Measurements from ENCODE around the gene KRTAP2-1.
"Not testable (repeated sequence)": the region's sequence is repeated elsewhere in the genome, so short reads cannot be mapped to it uniquely, and the experiment has no call there.

KRTAP2-1 gene, protein sequence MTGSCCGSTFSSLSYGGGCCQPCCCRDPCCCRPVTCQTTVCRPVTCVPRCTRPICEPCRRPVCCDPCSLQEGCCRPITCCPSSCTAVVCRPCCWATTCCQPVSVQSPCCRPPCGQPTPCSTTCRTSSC

DNA sequence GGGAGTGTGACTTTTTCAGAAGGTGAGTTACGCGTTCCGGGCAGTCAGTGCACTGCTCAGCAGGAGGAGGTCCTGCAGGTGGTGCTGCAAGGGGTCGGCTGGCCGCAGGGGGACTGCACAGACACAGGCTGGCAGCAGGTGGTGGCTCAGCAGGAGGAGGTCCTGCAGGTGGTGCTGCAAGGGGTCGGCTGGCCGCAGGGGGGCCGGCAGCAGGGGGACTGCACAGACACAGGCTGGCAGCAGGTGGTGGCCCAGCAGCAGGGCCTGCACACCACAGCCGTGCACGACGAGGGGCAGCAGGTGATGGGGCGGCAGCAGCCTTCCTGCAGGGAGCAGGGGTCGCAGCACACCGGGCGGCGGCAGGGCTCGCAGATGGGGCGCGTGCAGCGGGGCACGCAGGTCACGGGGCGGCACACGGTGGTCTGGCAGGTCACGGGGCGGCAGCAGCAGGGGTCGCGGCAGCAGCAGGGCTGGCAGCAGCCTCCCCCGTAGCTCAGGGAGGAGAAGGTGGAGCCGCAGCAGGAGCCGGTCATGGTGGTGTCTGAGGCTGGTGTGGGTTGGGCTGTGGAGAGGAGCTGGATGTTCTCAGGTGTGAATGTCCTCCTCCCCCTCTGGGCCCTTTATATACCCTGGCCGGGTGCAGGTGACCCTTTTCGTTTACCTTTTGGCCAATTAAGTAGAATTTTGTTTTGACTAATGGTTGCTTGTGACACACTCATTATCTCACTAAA lies at the start of gene KRTAP2-1:
Gene KRTAP2-1 (minus strand): TSS at position 582 of the 731 bp plus-strand sequence. CDS start 49 bp downstream, at position 533.
- not testable (repeated sequence) for DNase-seq (ENCODE audit: low read depth)

DNA sequence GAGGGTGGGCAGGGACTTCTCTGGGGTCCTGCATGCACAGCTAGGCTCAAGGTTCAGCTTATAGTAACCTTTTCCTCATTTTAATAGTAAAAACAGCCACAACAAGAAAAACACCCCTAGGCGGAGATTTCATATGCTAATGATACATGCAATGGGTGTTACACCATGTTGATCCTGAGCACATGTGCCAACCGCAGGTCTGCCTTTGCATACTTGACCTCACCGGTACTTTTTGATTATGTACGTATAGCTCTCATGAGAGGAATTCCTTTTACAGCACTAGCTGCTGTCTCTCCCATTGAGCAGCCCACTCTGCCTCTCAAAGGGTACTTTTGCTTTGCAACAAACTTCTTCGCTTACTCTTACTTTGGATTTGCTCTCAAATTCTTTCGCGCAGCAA lies 48.9 kb upstream of the KRTAP2-1 start:
- DNase-seq (ENCODE audit: low read depth): no peak

DNA sequence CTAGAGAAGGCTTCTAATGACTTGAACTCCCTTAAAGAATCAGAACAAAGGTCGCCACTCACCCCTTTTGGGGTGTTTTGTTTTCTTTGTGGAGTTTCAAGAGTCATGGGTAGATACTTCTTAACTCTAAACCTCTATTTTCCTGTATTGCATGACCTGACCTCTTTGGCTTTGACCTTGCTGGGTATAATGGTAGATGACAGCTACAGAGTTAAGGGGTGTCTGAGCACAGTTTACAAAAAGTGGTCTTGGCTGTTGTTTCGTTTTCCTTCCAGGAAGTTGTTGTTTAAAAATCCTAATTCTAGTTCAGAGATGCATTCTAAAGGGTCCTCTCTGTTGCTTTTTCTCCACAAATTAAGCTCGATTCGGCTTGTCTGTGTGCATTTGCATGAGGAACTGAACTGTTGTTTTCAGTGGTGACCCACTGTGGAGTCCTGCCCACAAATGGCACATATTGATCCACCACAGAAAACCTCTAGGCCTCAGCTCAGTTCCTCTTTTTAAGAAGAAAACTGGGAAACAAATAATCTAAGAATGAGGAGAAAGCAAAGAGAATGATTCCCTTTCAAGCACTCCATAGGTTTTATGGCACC lies 41.7 kb upstream of the KRTAP2-1 start:
- DNase-seq (ENCODE audit: low read depth): not testable (repeated sequence)

DNA sequence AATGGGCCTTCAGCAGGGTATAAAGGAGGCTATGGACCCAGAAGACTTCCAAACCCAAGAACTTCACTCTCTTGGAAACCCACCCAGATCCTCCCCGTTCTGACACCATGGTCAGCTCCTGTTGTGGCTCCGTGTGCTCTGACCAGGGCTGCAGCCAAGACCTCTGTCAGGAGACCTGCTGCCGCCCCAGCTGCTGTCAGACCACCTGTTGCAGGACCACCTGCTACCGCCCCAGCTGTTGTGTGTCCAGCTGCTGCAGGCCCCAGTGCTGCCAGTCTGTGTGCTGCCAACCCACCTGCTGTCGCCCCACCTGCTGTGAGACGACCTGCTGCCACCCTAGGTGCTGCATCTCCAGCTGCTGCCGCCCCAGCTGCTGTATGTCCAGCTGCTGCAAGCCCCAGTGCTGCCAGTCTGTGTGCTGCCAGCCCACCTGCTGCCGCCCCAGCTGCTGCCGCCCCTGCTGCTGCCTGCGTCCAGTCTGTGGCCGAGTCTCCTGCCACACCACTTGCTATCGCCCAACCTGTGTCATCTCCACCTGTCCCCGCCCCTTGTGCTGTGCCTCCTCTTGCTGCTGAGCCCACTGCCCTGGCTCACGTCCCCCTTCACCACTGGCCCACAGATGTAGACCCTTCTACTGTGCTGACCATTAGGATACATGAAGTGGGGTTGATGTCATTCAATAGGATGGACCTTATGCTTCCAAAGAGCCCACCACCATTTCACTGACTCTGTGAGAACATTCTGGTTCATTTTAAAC lies 37.2 kb upstream of the KRTAP2-1 start, which contains the start of gene KRTAP4-7:
Gene KRTAP4-7 (plus strand): TSS at position 51 of the 757 bp plus-strand sequence. CDS start 57 bp downstream, at position 108.
- DNase-seq (ENCODE audit: low read depth): not testable (repeated sequence)

DNA sequence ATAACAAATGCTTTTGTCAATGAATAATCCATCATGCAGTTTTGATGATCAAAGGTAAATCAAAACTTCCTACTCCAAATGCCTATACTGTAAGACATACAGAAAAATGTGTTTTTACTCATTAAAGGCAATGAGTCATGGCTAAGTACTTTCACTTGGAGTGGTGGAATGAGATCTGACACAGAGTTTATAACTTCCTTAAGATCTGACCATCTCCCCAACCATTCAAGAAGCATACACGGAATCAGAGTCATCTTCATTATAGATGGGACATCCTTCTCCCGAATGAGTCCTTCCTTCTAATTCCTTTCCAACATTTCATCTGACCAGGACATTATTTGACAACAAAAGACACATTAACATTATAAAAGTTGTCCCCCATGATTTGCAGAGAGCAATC lies 36.3 kb upstream of the KRTAP2-1 start:
- DNase-seq (ENCODE audit: low read depth): not testable (repeated sequence)

DNA sequence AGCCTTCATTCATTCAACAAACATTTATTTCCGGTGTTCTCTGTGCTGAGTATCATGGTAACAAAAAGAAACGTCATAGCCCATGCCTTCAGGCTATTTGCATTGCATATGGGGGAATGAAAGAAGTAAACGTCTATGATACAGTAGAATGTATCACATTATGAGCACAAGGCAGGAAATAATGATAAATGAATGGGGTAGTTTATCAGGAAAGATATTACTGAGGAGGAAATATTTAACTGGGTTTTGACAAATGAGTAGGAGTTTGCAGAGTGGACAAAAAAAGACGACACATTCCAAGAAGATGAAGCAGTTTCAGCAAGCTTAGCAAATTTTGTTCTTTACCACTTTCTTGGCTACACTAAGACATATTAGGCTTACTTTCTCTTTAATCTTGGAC lies 35.5 kb upstream of the KRTAP2-1 start:
- no peak for DNase-seq (ENCODE audit: low read depth)

DNA sequence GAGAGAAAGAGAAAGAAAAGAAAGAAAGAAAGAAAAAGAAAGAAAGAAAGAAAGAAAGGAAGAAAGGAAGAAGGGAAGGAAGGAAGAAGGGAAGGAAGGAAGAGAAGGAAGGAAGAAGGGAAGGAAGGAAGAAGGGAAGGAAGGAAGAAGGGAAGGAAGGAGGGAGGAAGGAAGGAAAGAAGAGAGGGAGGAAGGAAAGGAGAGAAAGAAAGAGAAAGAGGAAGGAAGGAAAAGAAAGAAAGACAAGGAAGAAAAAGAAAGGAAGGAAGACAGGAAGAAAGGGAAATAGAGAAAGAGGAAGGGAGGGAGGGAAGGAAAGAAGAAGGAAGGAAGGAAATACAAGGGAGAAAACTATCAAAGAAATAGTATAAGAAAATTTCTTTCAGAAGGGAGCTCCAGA lies 29.7 kb upstream of the KRTAP2-1 start:
- no peak for DNase-seq (ENCODE audit: low read depth)

DNA sequence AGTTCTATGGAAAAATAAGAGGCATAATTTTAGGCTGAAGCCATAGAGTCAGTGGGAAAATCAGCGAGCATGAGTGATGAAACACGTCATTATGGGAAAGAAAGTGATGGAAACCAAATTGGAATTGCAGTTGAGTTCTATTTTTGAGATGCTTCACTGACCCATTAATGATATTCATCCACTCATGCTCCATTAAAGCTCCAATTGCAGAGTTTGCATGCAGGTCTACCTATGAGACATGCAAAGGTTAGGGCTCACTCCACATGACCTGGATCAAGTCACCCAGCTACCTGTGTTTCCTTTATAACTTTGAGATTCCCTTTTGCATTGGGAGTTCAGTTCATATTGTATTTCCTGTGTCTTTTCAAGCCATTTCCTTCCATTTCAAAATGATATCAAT lies 26.6 kb upstream of the KRTAP2-1 start:
- DNase-seq (ENCODE audit: low read depth): no peak

DNA sequence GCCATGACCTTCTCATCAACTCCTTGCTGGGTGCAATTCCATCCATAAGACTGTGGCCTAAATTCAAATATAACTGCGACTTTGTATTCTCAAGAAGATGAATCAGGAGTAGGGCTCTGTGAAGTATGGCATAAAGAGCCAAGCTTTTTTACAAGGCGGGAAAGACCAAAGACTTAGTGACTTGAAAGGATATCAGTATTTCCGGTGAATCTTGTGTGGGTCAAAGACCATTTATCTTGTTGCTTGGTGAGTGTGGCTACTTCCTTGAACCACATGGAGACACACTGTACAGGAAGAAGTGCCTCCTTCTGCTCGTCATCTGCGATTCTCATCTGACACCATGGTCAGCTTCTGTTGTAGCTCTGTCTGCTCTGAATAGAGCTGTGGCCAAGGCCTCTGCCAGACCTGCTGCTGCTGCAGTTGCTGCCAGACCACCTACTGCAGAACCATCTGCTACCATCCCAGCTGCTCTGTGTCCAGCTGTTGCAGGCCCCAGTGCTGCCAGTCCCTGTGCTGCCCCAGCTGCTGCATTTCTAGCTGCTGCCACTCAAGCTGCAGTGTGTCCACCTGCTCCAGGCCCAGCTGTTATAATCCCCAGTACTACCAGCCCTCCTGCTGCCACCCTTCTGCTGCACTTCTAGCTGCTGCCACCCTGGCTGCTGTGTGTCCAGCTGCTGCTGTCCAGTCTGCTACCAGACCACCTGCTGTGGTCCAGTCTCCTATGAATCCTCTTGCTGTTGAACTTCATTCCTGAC lies 24.7 kb upstream of the KRTAP2-1 start:
- DNase-seq (ENCODE audit: low read depth): no peak

DNA sequence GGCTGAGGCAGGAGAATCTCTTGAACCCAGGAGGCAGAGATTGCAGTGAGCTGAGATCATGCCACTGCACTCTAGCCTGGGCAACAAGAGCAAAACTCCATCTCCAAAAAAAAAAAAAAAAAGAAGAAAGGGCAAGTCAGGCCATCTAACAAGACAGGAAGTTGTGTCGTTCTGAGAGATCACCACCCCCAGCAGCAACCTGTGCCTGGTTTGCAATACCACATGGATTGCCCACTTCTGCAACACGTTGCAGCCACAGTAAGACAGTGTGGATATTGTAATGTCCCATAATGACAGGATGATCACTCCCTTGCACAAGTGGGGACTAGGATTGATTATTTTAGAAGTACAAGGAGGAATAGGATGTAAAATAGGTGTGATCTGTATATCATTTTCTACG lies 21.9 kb upstream of the KRTAP2-1 start:
- DNase-seq (ENCODE audit: low read depth): no peak

DNA sequence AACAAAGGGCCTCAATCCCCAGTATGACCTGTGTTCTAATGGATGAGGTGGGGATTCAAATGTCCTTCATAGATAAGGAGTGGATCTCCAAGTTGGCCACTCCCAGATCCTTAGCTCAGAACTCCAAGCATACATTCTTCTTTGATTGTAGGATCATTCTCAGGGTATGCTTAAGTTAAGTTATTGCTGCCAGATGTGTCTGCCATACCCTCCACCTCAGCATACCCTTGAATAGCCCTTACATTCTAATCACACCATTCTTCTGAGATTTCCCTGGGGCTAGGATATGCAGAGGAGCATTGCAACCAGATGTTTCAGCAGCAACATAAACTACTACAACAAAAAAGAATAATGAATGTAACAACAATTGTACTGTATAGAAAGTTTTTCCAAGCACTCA lies 20.2 kb upstream of the KRTAP2-1 start:
- no peak for DNase-seq (ENCODE audit: low read depth)

DNA sequence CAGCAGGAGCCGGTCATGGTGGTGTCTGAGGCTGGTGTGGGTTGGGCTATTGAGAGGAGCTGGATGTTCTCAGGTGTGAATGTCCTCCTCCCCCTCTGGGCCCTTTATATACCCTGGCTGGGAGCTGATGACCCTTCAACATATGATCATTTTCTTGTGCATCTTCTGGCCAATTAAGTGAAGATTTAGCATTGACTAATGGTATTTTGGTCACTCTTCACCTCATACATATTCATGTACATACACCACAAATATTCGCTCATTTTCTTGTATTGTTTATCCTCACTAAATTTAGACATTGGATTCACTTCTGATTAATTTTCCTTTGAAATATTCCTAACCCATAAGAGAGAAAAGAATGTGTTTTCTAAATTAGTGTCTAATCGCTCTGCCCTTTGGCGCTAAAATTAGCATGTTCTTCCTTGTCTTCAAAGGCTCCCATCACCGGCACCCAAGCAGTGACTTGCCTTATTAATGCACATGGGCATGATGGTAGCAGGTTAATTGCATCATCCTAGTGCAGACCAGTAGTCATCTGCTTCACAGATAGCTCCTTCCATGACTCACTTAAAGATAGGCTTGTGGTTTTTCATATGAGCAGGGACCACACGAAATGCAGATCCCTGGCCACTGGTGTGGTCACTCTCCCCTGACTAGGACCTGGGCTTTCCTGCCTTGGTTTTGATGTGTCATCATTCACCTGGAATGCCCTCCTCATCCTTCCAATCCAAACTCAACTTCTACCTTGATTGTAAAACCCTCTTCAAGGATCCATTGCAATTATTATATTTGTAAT lies 18.9 kb upstream of the KRTAP2-1 start, which contains the start of gene KRTAP2-4:
Gene KRTAP2-4 (minus strand): TSS at position 51 of the 796 bp plus-strand sequence. CDS start 34 bp downstream, at position 17.
- DNase-seq (ENCODE audit: low read depth): no peak

DNA sequence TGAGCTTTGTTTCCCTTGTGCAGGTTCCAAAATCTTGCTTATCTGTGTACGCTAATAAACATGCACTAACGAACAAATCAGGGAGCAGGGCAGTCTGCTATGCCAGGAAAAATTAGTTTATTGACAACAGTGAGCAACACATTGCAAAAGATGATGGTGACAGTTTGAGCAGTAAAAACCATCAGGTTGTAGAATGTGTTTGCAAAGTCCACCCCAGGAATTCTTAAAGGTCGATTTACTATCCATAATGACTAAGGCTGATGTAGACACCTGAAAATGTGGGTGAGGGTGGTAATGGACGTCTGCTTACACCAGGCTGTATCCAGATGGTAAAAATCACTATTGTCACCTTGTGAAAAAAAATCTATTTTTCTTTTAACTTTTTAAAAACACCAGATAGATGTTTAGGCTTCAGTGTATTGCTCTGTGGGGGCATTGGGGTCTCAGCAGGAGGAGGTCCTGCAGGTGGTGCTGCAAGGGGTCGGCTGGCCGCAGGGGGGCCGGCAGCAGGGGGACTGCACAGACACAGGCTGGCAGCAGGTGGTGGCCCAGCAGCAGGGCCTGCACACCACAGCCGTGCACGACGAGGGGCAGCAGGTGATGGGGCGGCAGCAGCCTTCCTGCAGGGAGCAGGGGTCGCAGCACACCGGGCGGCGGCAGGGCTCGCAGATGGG lies 18.0 kb upstream of the KRTAP2-1 start:
- DNase-seq (ENCODE audit: low read depth): not testable (repeated sequence)

DNA sequence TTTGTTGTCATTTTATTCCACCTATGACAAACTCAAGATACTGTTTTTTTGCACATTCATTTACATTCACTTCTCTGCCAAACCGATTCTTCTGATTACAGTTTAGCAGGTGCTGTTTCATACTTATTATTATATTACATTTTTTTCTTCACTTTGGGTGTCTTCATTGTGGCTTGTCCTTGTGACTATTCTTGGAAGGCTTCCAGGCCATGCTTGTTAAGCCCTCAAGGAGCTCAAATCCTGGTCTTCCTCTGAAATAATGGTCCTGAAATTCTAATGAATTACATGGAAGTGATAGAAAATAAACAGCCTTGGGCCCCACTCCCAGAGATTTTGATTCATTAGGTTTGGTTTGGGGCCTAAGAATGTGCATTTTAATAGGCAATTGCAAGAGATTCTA lies 17.2 kb upstream of the KRTAP2-1 start:
- no peak for DNase-seq (ENCODE audit: low read depth)

DNA sequence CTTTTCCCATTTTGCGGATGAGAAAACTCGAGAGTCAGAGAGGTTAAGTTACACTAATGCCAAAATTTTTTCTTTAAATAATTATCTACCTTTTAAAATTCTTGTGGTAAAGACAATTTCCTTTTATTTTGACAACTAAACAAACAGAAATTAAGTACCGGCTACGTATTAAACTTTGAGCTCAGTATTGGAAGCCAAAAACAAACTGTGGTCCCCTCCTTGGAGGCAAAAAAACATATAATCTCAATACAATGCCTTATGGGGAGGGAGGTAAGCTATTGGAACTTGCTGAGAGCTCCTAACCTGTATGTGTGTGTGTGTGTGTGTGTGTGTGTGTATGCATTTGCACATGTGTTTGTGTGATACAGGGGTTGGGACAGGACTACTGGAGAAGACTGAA lies 16.3 kb upstream of the KRTAP2-1 start:
- no peak for DNase-seq (ENCODE audit: low read depth)

DNA sequence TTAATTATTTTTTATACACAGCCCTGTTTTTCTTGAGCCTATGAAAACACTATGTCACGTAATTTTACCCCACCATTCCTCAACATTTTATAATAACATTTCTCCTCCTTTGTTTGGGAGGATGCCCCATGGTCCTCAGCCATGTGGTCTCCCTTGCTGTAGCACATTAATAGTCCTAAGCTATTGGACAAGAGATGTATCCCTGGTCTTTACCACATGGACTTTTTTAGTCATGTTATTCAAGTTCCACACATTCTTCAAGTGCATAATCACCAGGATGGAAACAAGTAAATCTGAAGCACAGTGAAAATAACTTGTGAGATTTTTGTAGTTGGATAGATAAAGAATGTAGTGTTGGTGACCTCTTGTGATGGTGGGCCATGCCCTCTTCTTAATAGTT lies 14.8 kb upstream of the KRTAP2-1 start:
- no peak for DNase-seq (ENCODE audit: low read depth)

DNA sequence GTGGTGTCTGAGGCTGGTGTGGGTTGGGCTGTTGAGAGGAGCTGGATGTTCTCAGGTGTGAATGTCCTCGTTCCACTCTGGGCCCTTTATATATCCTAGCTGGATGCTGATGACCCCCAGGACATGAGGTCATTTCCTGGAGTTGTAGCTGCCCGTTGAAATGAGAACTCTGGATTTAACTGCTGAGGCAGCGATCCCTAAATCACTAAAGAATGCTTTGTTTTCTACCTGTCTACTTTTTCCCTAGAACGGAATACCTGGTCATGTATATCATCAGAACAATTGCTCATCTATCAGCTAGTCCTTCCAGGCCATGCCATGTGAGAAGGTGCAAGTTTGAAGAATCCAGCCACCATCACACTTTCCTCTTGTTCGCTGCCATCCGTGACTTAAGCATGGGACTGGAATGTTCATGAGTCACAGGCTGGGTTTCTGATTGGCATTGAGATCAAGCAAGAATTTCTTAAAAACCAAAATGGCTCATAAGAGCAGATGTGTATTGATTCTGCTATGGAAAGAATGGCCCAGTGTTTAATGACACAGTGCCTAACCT lies 13.0 kb upstream of the KRTAP2-1 start, which contains the start of gene KRTAP2-3:
Gene KRTAP2-3 (minus strand): TSS at position 63 of the 553 bp plus-strand sequence. CDS start 64 bp downstream, outside the sequence.
- DNase-seq (ENCODE audit: low read depth): no peak

DNA sequence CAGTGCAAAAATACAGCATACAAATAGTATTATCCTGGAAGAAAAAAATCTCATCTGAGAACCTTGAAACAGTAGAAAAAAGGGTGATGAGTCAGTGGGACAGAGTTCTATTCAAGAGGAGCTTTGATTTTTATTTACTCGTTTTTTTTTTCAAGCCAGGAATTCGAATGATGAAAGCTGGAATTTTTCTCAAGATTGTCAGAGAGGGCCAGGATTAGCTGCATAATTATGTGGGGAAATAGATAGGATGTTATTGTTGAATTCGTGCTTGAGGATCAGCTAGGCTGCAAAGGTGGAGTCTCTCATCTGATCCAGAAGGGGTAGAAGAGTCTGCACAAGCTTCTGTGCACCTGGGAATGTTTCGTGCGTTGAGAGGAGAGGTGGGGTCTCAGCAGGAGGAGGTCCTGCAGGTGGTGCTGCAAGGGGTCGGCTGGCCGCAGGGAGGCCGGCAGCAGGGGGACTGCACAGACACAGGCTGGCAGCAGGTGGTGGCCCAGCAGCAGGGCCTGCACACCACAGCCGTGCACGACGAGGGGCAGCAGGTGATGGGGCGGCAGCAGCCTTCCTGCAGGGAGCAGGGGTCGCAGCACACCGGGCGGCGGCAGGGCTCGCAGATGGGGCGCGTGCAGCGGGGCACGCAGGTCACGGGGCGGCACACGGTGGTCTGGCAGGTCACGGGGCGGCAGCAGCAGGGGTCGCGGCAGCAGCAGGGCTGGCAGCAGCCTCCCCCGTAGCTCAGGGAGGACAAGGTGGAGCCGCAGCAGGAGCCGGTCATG lies 12.3 kb upstream of the KRTAP2-1 start:
- DNase-seq (ENCODE audit: low read depth): not testable (repeated sequence)

DNA sequence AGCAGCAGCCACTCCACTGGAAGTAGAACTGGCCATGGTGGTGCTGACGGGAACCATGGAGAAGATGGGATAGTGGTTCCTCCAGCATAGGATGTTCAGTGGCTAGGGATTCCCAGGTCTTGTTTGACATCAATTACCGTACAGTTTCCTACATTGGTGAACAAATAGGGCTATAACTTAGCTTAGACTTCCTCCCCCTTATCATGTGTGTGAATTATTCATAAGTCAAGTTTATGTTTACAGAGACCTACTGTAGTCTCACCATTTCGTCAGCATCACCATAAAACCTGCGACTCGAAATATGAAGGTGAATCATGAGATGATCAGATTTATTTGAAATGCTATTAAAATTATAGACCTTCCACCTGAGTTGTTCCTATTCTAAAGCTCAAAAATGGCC lies 11.6 kb upstream of the KRTAP2-1 start:
- no peak for DNase-seq (ENCODE audit: low read depth)
